Type B pancreatic cell (in vitro differentiated cells): ENCODE results near the gene TOPBP1. TPM values are rescaled to one million over a fixed set of nuclear protein-coding genes. Genes with fewer than 3 reads are reported as not detected.

Source experiments
- DNase-seq: peaks from one replicate; pipeline ENCODE4 v3.0.0; 2021; ENCODE audit warnings: mixed read lengths; ENCODE audit not compliant: unreplicated experiment; ENCODE audit errors: extremely low spot score
- H3K27ac Mint-ChIP-seq: 2 replicates; pipeline ENCODE4 v1.8.0; 2021; ENCODE audit warnings: mild to moderate bottlenecking, mixed read lengths
- H3K27me3 Mint-ChIP-seq: 2 replicates; pipeline ENCODE4 v1.8.0; 2021; ENCODE audit warnings: mixed read lengths
- H3K36me3 Mint-ChIP-seq: 2 replicates; pipeline ENCODE4 v1.8.0; 2021; ENCODE audit warnings: mixed read lengths
- H3K4me1 Mint-ChIP-seq: one replicate; pipeline ENCODE4 v1.8.0; 2021; ENCODE audit warnings: mixed read lengths; ENCODE audit not compliant: unreplicated experiment
- H3K4me3 Mint-ChIP-seq: 2 replicates; pipeline ENCODE4 v1.8.0; 2021; ENCODE audit warnings: mild to moderate bottlenecking, mixed read lengths
- H3K9me3 Mint-ChIP-seq: 2 replicates; pipeline ENCODE4 v1.8.0; 2021; ENCODE audit warnings: mixed read lengths
- CTCF ChIP-seq: fragments of 200-600 bp; sonication (generic); conservative IDR thresholded peaks from 2 replicates; pipeline ENCODE4 v1.5.0; 2021; ENCODE audit warnings: antibody characterized with exemption, mild to moderate bottlenecking
- total RNA-seq: library from RNA; stranded (reverse); gene quantifications from 2 replicates; pipeline ENCODE4 v1.2.1, GENCODE V29; 2021; ENCODE audit warnings: low replicate concordance

Gene TOPBP1
- total RNA-seq, 1 donor from 2014 or later = 44.4 TPM

- Mint-ChIP-seq H3K4me1 (no peaks in the 10 kb centered on the region), H3K36me3 (peaks cover 17% of the 10 kb centered on the region), H3K4me3 (no peak overlapping the region), H3K9me3 (no peaks in the 10 kb centered on the region), H3K27me3 (no peaks in the 10 kb centered on the region), H3K27ac (no peak overlapping the region)
- no peak for DNase-seq
- TF ChIP-seq CTCF = no peak
These were observed 61.1 kb downstream of the TOPBP1 start for GRCh38 chr3:133600572-133601081.

- no peak overlapping the region for H3K27ac Mint-ChIP-seq
- H3K36me3 Mint-ChIP-seq = peaks cover 12% of the 10 kb centered on the region
- DNase-seq = no peak
- H3K4me3 Mint-ChIP-seq = no peak overlapping the region
- no peaks in the 10 kb centered on the region for H3K4me1 Mint-ChIP-seq
- H3K27me3 Mint-ChIP-seq = no peaks in the 10 kb centered on the region
- no peak for TF ChIP-seq CTCF
- H3K9me3 Mint-ChIP-seq = no peaks in the 10 kb centered on the region
These were observed 62.5 kb downstream of the TOPBP1 start for GRCh38 chr3:133599280-133599679.

GRCh38 chr3:133598405-133598804 is 63.3 kb downstream of the TOPBP1 start:
- no peak overlapping the region for H3K27ac Mint-ChIP-seq

GRCh38 chr3:133595341-133595740 is 66.4 kb downstream of the TOPBP1 start:
- DNase-seq = no peak
- Mint-ChIP-seq H3K4me1 (no peaks in the 10 kb centered on the region), H3K4me3 (no peak overlapping the region), H3K27me3 (no peaks in the 10 kb centered on the region), H3K9me3 (no peaks in the 10 kb centered on the region), H3K27ac (no peak overlapping the region), H3K36me3 (peaks cover 7% of the 10 kb centered on the region)
- TF ChIP-seq CTCF = no peak

More at GRCh38 chr3:133598405-133598804, 63.3 kb downstream of the TOPBP1 start:
- DNase-seq = no peak
- peaks cover 10% of the 10 kb centered on the region for H3K36me3 Mint-ChIP-seq
- TF ChIP-seq CTCF = no peak
- H3K4me3 Mint-ChIP-seq = no peak overlapping the region
- H3K4me1 Mint-ChIP-seq = no peaks in the 10 kb centered on the region
- H3K27me3 Mint-ChIP-seq = no peaks in the 10 kb centered on the region
- H3K9me3 Mint-ChIP-seq = no peaks in the 10 kb centered on the region

- H3K36me3 Mint-ChIP-seq = peaks cover 18% of the 10 kb centered on the region
- no peak overlapping the region for H3K4me3 Mint-ChIP-seq
- no peaks in the 10 kb centered on the region for H3K9me3 Mint-ChIP-seq
- no peaks in the 10 kb centered on the region for H3K27me3 Mint-ChIP-seq
- H3K4me1 Mint-ChIP-seq = no peaks in the 10 kb centered on the region
- DNase-seq = no peak
- TF ChIP-seq CTCF = no peak
- H3K27ac Mint-ChIP-seq = no peak overlapping the region
These were observed 68.5 kb downstream of the TOPBP1 start for GRCh38 chr3:133593243-133593642.

GRCh38 chr3:133592843-133593242 is 68.9 kb downstream of the TOPBP1 start:
- TF ChIP-seq CTCF = no peak
- Mint-ChIP-seq H3K9me3 (no peaks in the 10 kb centered on the region), H3K27ac (no peak overlapping the region), H3K27me3 (no peaks in the 10 kb centered on the region), H3K4me3 (no peak overlapping the region), H3K4me1 (no peaks in the 10 kb centered on the region), H3K36me3 (peaks cover 20% of the 10 kb centered on the region)
- DNase-seq = no peak
